GM19351 (cell line): ENCODE measurements around the gene KRT34.
"Not testable (repeated sequence)": the region's sequence is repeated elsewhere in the genome, so short reads cannot be mapped to it uniquely, and the experiment has no call there.

ENCODE experiments used
- ATAC-seq: cut with Tn5 transposase; IDR thresholded peaks from one replicate; pipeline ENCODE4 v1.9.1; 2021; ENCODE audit warnings: mild to moderate bottlenecking, moderate library complexity; ENCODE audit not compliant: unreplicated experiment

KRT34 gene

GRCh38 chr17:41381943-41382342, at the start of gene KRT34:
TSS of gene KRT34 (minus strand) at chr17:41382306. CDS start at chr17:41382246, 60 bp downstream.
- ATAC-seq = not testable (repeated sequence)

GRCh38 chr17:41430376-41430775, 48.3 kb upstream of the KRT34 start:
- not testable (repeated sequence) for ATAC-seq

GRCh38 chr17:41429667-41430066, 47.6 kb upstream of the KRT34 start:
- ATAC-seq = no peak

- ATAC-seq = no peak
Measured at GRCh38 chr17:41428591-41429291, 46.6 kb upstream of the KRT34 start.

- ATAC-seq = no peak
Measured at GRCh38 chr17:41424111-41424635, 42.1 kb upstream of the KRT34 start, which contains the start of gene KRT37. TSS of gene KRT37 (minus strand) at chr17:41424585. CDS start at chr17:41424523, 62 bp downstream.

GRCh38 chr17:41422586-41422985, 40.5 kb upstream of the KRT34 start:
- not testable (repeated sequence) for ATAC-seq

- ATAC-seq = no peak
Measured at GRCh38 chr17:41421617-41422016, 39.5 kb upstream of the KRT34 start.

GRCh38 chr17:41421116-41421515, 39.0 kb upstream of the KRT34 start:
- ATAC-seq = no peak

- no peak for ATAC-seq
Measured at GRCh38 chr17:41420134-41420533, 38.0 kb upstream of the KRT34 start.

- no peak for ATAC-seq
Measured at GRCh38 chr17:41419716-41420115, 37.6 kb upstream of the KRT34 start.

- ATAC-seq = no peak
Measured at GRCh38 chr17:41418116-41418860, 36.2 kb upstream of the KRT34 start.

- no peak for ATAC-seq
Measured at GRCh38 chr17:41417576-41418015, 35.5 kb upstream of the KRT34 start.

- ATAC-seq = no peak
Measured at GRCh38 chr17:41417127-41417526, 35.0 kb upstream of the KRT34 start.

- no peak for ATAC-seq
Measured at GRCh38 chr17:41416479-41416878, 34.4 kb upstream of the KRT34 start.

GRCh38 chr17:41415833-41416335, 33.8 kb upstream of the KRT34 start:
- no peak for ATAC-seq

GRCh38 chr17:41415411-41415810, 33.3 kb upstream of the KRT34 start:
- no peak for ATAC-seq

GRCh38 chr17:41413982-41414381, 31.9 kb upstream of the KRT34 start:
- ATAC-seq = no peak

GRCh38 chr17:41413353-41413957, 31.3 kb upstream of the KRT34 start:
- no peak for ATAC-seq

- ATAC-seq = no peak
Measured at GRCh38 chr17:41411072-41411840, 29.1 kb upstream of the KRT34 start.

- no peak for ATAC-seq
Measured at GRCh38 chr17:41407226-41407625, 25.1 kb upstream of the KRT34 start.
